Common myeloid progenitor, CD34-positive (primary cell): ENCODE results near the gene ALDH9A1.
"Not testable (repeated sequence)": the region's sequence is repeated elsewhere in the genome, so short reads cannot be mapped to it uniquely, and the experiment has no call there.

Experiments
- CTCF ChIA-PET: fragments of 350-600 bp; sonication (Branson Sonifier 250); formaldehyde crosslinking; loops from one replicate; lab custom pipeline; 2021; ENCODE audit warnings: antibody characterized with exemption; lab: Charles Lee
- POLR2A ChIA-PET: fragments of 350-600 bp; sonication (Branson Sonifier 250); formaldehyde crosslinking; loops from one replicate; lab custom pipeline; 2021; ENCODE audit warnings: antibody characterized with exemption; lab: Charles Lee
- DNase-seq, 3 donors: peaks; one replicate each; pipeline versions ENCODE4 v3.0.0 to v3.0.0-alpha.2; 2013
- H3K27ac ChIP-seq, 2 experiments: 1 replicate in 1 of 2; 2 replicates in 1 of 2; pipeline ENCODE4 v1.7.0; 2013; ENCODE audit warnings: inconsistent platforms in 2 of 2, low read length in 2 of 2, mild to moderate bottlenecking in 2 of 2, low read depth in 1 of 2, moderate library complexity in 1 of 2; ENCODE audit not compliant: severe bottlenecking in 2 of 2, insufficient read depth in 1 of 2, poor library complexity in 1 of 2
- H3K27me3 ChIP-seq, 5 experiments: replicated peaks in 2 of 5; 1 replicate in 3 of 5; 2 replicates in 2 of 5; pipeline versions ENCODE4 v1.6.1 to v1.7.0; 2013; ENCODE audit warnings: low read length in 4 of 5, mild to moderate bottlenecking in 2 of 5, moderate library complexity in 2 of 5, inconsistent platforms in 1 of 5; ENCODE audit not compliant: insufficient read depth in 5 of 5, control insufficient read depth in 4 of 5
- H3K36me3 ChIP-seq, 4 experiments: 1 replicate in 2 of 4; 2 replicates in 2 of 4; pipeline versions ENCODE4 v1.6.1 to v1.7.0; 2013; ENCODE audit warnings: low read length in 3 of 4, control low read depth in 1 of 4, mild to moderate bottlenecking in 1 of 4; ENCODE audit not compliant: control insufficient read depth in 4 of 4, insufficient read depth in 4 of 4
- H3K4me1 ChIP-seq, 4 experiments: 1 replicate in 3 of 4; 2 replicates in 1 of 4; pipeline versions ENCODE4 v1.6.1 to v1.7.1; 2013; ENCODE audit warnings: low read length in 3 of 4, mild to moderate bottlenecking in 3 of 4, control low read depth in 1 of 4, inconsistent platforms in 1 of 4, moderate library complexity in 1 of 4; ENCODE audit not compliant: control insufficient read depth in 4 of 4, insufficient read depth in 4 of 4; ENCODE audit errors: control extremely low read depth in 1 of 4
- H3K4me3 ChIP-seq, 7 experiments: 1 replicate in 4 of 7; 2 replicates in 3 of 7; pipeline versions ENCODE4 v1.5.1 to v1.7.0; 2013; ENCODE audit warnings: mild to moderate bottlenecking in 7 of 7, low read length in 6 of 7, moderate library complexity in 6 of 7, inconsistent platforms in 2 of 7, low read depth in 2 of 7, control low read depth in 1 of 7; ENCODE audit not compliant: insufficient read depth in 4 of 7, control insufficient read depth in 1 of 7; ENCODE audit errors: extremely low read depth in 1 of 7
- H3K9me3 ChIP-seq, 5 experiments: 1 replicate in 4 of 5; 2 replicates in 1 of 5; pipeline versions ENCODE4 v1.6.1 to v1.7.1; 2013; ENCODE audit warnings: low read length in 4 of 5, mild to moderate bottlenecking in 2 of 5, inconsistent platforms in 1 of 5, low read depth in 1 of 5, moderate library complexity in 1 of 5; ENCODE audit not compliant: control insufficient read depth in 4 of 5, insufficient read depth in 2 of 5; ENCODE audit errors: control extremely low read depth in 1 of 5
- WGBS: methylation state at CpG from one replicate; pipeline ENCODE4 v1.1.5; 2013; ENCODE audit not compliant: insufficient coverage; 5-methylcytosine and 5-hydroxymethylcytosine counted together

The ALDH9A1 gene

GRCh38 chr1:165641231-165641987 is 57.0 kb downstream of the ALDH9A1 start:
- Histone ChIP-seq H3K9me3 (no peaks in the 10 kb centered on the region), H3K4me1 (peaks cover 0 to 6% (median 0%) of the 10 kb centered on the region in 4 experiments), H3K27me3 (no peaks in the 10 kb centered on the region), H3K36me3 (peaks cover 0 to 3% (median under 1%) of the 10 kb centered on the region in 4 experiments), H3K27ac (no peak overlapping the region), H3K4me3 (no peak overlapping the region)
- ChIA-PET POLR2A (no interaction called here), CTCF (no interaction called here)
- 100% methylated on average over 1 of the region's 2 CpGs for whole genome bisulfite sequencing
- no peak for DNase-seq

GRCh38 chr1:165639821-165640623 is 58.3 kb downstream of the ALDH9A1 start:
- Histone ChIP-seq H3K4me1 (peaks cover 0 to 6% (median 0%) of the 10 kb centered on the region in 4 experiments), H3K9me3 (no peaks in the 10 kb centered on the region), H3K27ac (no peak overlapping the region), H3K36me3 (peaks cover 0 to 3% (median under 1%) of the 10 kb centered on the region in 4 experiments), H3K4me3 (no peak overlapping the region), H3K27me3 (no peaks in the 10 kb centered on the region)
- ChIA-PET POLR2A (no interaction called here), CTCF (no interaction called here)
- no peak for DNase-seq
- no CpG with 5 or more reads among the region's 1 CpG for WGBS

- WGBS: 97% methylated on average over 6 of the region's 7 CpGs
- H3K27ac ChIP-seq, H3K9me3 ChIP-seq, POLR2A ChIA-PET, H3K4me3 ChIP-seq, H3K36me3 ChIP-seq, DNase-seq, CTCF ChIA-PET, H3K4me1 ChIP-seq, H3K27me3 ChIP-seq: not testable (repeated sequence)
These were observed 60.2 kb downstream of the ALDH9A1 start for GRCh38 chr1:165638211-165638610.

GRCh38 chr1:165637427-165637826 is 60.9 kb downstream of the ALDH9A1 start:
- Histone ChIP-seq H3K9me3 (no peaks in the 10 kb centered on the region), H3K27ac (no peak overlapping the region), H3K36me3 (peaks cover 0 to 3% (median 0%) of the 10 kb centered on the region in 4 experiments), H3K4me3 (no peak overlapping the region), H3K4me1 (peaks cover under 1 to 13% (median 2%) of the 10 kb centered on the region in 4 experiments), H3K27me3 (no peaks in the 10 kb centered on the region)
- DNase-seq: no peak
- POLR2A ChIA-PET: no interaction called here
- CTCF ChIA-PET: interaction anchor here (0.7 to 2.0 kb wide), 3 partner anchors 11 to 45 kb away, joined by 3 to 5 read pairs (median 4); no protein-coding TSS in a partner anchor
- WGBS: 50% methylated on average over 1 of the region's 1 CpG

GRCh38 chr1:165635823-165636222 is 62.5 kb downstream of the ALDH9A1 start:
- ChIA-PET CTCF (interaction anchor here (2.0 kb wide), 1 partner anchor 23 kb away, joined by 4 read pairs; no protein-coding TSS in a partner anchor), POLR2A (no interaction called here)
- DNase-seq: no peak
- Histone ChIP-seq H3K4me3 (no peak overlapping the region), H3K9me3 (no peaks in the 10 kb centered on the region), H3K27ac (no peak overlapping the region), H3K27me3 (no peaks in the 10 kb centered on the region), H3K4me1 (peaks cover 6 to 26% (median 12%) of the 10 kb centered on the region in 4 experiments), H3K36me3 (peaks cover 0 to 3% (median 0%) of the 10 kb centered on the region in 4 experiments)
- WGBS: 100% methylated on average over 1 of the region's 2 CpGs

GRCh38 chr1:165635329-165635728 is 63.0 kb downstream of the ALDH9A1 start:
- no peak overlapping the region for H3K4me3 ChIP-seq
- H3K27me3 ChIP-seq: no peaks in the 10 kb centered on the region
- ChIA-PET CTCF (no interaction called here), POLR2A (no interaction called here)
- no peaks in the 10 kb centered on the region for H3K9me3 ChIP-seq
- WGBS: 100% methylated on average over 1 of the region's 2 CpGs
- H3K27ac ChIP-seq: no peak overlapping the region
- H3K4me1 ChIP-seq: peaks cover 7 to 26% (median 14%) of the 10 kb centered on the region in 4 experiments
- peaks cover 0 to 3% (median 0%) of the 10 kb centered on the region in 4 experiments for H3K36me3 ChIP-seq
- DNase-seq: no peak
